GM18907 (cell line): ENCODE results near the gene AKT3.
A peak's percentile ranks its signal among the peaks of the same experiment; 100 is the strongest.

Experiments used
- ATAC-seq: cut with Tn5 transposase; IDR thresholded peaks from one replicate; pipeline ENCODE4 v1.9.1; 2021; ENCODE audit warnings: mild to moderate bottlenecking, moderate library complexity; ENCODE audit not compliant: unreplicated experiment

The AKT3 gene

DNA sequence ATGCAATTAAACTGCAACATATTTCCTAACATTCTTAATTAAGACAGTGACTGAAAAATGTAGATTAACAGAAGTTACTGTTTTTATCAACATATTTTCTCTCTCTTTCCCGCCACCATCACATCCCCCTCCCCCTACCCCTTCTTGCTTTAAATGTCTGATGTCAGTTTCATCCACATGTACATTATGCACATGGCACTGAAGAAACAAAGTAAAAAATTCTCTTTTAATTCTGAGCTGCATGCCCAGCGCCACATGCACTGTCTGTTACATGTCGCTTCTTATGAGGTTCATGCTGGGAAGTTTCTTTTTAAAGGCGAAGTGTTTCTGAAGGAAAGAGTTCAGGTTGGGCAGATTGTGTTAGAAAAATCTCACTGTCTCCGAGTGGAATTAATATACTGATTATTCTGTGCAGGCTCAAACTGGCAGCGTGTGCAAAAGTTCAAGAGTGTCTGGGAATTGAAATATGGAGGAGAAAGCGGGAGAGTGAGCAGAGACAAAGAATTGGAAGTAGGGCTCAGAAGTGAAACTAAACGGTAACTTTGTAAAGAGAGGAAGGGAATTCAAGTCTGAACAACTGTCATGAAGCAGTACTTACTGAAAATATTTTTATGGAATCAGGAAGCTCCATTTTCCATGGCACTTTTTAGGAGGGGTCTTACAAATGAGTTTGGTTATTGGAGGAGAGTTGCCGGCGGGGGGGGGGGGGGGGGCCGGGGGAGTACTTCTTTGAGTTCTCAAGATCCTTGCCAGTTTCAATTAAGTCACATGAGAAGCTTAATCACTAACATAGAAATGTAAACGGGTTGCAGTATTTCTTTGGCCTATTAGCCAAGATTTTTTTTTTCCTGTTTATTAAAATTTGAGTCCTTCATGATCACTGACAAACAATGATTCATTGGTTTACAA lies 376.6 kb downstream of the AKT3 start:
- no peak for ATAC-seq

DNA sequence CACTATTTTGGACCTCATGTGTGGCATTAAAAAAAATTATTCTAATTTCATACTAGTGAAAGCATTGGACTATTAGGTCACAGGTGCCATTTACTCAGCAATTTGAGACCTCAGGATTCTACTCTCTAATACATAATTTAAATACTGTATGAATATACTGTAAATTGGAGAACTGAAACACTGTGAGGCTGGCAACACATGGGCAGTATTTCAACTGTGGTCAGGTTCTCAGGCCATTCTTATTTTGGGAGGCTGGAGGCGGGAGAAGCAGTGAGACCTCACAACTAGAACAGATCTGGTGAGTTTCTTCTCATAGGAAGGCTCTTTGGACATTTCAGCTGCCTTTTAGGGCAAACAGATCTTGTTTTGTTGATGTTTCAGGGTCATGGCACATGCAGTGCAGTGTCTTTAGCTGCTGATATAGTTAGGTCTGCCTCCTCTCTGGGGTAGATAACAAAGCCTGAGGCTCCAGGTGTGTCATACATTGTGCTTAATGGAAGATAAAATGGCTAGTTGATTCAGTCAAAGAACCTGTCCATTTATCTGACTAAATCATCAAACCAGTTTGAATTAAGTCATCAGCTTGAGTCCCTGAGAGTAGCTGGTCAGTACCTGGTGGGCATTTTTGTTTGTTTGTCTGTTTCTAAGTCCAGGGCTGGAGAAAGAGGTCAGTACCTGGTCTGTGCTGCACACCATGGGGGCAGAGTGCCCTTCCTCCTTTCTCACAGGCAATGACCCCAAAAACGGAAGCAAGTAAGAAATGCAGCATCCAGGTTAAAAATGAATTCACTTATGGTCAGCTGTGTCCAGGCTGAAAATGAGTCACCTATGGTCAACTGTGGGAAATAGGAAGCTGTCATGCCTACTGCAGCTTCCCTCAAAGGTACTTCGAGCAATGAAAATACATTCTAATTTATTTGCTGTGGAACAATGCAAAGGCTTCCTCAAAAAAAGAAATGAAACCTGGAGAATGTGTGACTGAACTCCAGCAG lies 378.0 kb downstream of the AKT3 start:
- peak; percentile 90 for ATAC-seq

GRCh38 chr1:243471026-243471685 lies 378.9 kb downstream of the AKT3 start:
- ATAC-seq = no peak

GRCh38 chr1:243470502-243470901 lies 379.5 kb downstream of the AKT3 start:
- ATAC-seq = no peak

DNA sequence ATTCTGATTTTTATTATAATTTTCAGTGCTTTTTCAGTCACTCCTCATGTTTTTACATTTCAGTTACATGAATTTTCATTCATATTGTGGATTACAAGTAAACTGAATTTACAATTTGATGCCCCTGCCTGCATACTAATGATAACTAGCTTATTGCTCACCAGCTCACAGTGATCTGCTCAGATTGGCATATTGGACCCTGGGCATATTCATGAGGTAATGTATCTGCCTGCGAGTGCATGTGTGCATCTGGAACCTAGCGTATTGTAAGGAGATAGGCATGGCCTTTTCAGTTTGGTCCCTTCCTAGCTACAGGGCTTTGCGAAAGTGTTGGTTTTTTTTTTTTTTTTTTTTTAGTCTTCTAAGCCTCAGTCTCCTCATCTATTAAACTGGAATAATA lies 380.5 kb downstream of the AKT3 start:
- ATAC-seq = no peak

DNA sequence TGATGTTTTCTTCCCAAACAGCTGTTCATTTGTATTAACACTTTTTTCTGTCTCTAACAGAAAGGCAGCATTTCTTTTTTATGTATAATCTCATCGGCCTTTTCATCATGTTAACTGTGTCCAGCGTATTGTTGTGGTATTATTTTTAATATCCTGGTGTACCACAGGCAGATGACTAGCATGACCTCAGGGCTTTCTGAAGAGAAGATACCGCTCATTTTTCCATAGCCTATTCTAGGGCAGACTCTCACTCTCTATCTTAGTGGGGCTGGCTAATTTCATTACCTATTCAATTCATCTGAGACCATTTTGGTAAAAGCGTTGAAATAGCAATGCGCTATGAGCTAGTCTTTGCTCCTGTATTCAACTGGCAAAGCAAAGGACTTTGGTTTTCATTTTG lies 384.3 kb downstream of the AKT3 start:
- ATAC-seq = no peak

GRCh38 chr1:243465081-243465480 lies 385.0 kb downstream of the AKT3 start:
- ATAC-seq = no peak

DNA sequence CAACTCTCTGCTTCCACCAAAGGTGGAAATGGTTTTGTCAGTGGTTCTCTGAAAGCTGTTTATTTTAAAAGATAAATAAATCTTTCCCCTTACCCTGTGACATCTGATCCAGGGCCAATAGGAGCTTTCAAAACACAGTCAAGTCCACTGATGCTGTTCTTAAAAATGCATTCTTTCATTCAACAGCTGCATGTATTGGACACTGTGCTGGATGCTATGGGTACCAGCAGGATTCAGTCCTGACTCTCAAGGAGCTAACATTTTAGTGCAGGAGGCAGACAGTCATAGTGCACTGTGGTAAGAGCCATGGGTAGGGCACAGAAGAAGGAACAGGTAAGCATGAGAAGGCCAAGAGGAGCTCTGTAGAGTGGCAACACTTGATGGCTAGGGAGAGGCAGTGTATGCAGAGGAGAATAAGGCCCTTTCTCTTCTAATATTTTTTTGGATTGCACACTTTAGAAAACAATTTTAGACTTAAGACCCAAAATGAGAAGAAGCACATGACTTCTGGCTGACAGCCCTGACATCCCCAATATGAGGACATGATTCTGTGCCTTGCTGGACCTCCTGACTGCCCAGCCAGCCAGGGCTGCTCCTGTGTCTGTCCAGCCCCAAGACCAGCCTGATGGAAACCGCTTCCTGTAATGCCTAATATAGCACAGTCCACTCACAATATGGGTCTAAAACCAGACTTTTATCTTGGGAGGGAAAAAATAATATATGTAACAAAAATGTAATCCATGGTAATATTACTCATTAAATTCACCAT lies 386.9 kb downstream of the AKT3 start:
- ATAC-seq = no peak

DNA sequence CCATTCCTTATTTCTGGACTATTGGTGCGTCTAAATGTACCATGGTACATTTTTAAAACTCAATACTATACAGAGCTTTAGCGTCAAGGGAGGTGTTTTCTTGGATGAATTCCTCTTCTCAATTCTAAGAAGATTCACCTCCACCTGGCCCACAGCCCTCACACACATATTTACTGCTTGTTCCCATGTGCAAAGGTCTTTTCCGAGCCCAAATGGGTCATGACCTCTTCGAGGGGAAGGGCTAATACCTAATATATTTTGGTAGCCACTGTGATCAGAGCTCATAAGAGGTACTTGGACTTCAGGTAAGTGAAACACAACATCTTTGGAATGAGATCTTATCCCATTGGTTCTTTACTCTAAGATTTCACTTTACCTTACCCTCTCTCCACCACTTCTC lies 388.3 kb downstream of the AKT3 start:
- no peak for ATAC-seq

DNA sequence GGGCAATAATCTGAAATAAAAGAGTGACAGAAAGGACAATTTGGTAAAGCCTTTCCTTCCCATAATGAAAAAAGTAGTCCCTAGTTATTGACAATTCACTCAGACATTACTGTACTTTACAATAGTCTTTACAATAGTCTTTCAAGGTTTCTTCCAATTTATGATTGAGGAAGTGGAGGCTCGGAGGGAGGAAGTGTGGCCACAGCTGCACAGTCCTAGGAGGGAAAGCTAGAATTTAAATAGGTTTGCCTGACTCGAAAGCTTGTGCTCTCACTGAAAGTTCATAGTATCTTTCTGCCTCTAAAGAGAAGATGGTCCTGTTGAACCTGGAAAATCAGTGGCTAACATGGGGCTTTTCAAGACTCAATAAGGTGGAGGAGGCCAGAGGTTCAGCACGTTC lies 391.0 kb downstream of the AKT3 start:
- no peak for ATAC-seq

DNA sequence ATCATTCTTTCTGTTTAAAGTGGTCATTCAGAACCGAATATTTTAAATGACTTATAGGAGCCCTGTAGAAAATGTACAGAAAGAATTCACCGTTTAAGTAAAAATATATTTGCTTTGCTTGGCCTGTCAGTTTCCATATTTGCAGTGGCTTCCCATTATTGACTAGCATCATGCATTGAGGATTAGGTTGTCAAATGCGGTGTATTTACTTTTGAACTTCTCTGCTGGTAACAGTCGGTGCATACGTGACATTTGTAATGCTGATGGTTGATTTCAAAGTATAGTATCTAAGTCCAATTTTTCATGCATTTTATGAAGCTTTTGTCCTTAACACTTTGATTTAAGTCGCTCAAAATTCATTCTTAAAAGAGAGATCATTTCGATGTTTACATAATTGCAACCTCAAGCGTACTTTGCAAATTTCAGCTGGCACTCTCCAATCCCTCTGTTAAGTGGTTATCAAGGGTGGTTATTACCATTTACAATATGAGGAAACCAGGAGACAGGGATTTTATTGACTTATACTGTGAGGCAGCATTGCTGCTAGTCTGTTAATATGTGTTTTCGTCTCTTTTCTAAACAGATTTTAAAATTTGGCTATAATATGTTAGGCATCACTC lies 392.6 kb downstream of the AKT3 start:
- ATAC-seq = no peak

GRCh38 chr1:243455760-243456651 lies 394.0 kb downstream of the AKT3 start:
- ATAC-seq = no peak

- no peak for ATAC-seq
Measured at GRCh38 chr1:243454328-243454997, 395.6 kb downstream of the AKT3 start.

- no peak for ATAC-seq
Measured at GRCh38 chr1:243452092-243452491, 398.0 kb downstream of the AKT3 start.

GRCh38 chr1:243449373-243449772 lies 400.7 kb downstream of the AKT3 start:
- no peak for ATAC-seq

DNA sequence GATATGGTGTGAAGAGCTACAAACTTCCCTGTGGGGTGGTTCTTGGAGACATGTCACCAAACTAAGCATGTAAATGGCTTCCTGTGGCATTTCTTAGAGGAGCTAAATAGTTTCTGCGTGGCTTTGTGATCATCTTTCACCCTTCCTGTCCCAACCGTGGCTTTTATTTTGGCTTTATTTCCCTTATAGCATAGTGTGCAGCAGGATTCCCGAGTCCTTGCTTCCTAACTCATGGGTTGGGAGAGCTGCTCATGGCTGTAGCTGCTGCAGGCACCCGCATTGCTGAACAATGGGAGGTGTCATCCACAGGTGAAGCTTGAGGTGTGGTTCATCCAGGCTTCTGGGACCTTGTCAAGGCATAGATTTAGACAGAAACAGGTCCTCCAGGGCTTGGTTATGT lies 402.2 kb downstream of the AKT3 start:
- no peak for ATAC-seq

GRCh38 chr1:243447347-243447746 lies 402.7 kb downstream of the AKT3 start:
- ATAC-seq = no peak

DNA sequence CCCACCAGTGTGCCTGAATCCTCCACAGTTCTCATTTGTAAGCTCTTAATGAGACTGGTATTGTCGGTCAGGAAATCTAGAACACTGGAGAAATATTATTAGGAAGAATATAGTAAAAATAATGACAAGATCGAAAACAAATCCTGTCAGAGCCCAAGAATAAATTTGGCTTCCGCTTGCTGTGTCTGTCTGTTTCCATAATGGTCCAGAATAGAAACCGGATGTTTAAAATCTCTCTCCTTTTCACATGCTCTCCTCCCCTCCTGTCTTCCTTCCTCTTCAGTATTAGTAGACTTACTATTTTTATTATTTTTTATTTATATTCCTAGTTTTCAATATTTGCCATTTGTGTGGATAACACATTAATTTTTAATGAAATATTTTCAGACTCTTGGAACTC lies 406.5 kb downstream of the AKT3 start:
- no peak for ATAC-seq
